ENCODE data around the gene C1QTNF12.

The C1QTNF12 gene

GRCh38 chr1:1228596-1229321, 17.8 kb downstream of the C1QTNF12 start:
- DNase-seq (ENCODE audit: low read depth in 3 of 3): no peak

DNA sequence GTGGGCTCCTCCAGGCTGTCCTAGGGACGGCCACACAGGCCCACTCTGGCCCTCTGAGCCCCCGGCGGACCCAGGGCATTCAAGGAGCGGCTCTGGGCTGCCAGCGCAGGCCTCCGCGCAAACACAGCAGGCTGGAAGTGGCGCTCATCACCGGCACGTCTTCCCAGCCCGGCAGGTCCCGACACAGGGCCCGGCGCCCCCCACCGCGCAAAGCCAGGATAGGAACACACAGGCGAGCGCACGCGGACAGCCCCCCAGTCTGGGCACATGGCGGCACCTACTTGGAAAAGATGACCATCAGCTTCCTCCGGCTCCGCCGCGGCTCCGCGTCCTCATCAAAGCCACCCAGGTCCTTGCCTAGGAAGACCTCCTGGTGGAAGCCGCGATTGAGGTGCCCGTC, 18.3 kb downstream of the C1QTNF12 start:
- no peak for DNase-seq (ENCODE audit: low read depth in 3 of 3)

DNA sequence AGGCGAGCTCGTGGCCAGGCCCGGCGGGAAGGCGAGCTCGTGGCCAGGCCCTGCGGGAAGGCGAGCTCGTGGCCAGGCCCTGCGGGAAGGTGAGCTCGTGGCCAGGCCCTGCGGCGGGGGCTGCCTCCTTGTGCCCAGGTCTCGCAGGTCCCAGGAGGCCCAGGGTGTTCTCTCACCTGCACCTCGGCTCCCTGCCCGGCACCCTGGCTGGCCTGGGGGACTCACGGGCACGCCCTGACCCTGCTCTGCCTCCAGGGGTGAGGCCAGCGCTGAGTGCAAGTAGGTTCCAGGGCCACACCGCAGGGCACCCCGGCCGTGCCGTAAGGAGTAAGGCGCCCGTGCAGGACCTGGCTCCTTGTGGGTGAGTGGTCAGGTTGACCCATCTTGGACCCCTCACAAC, 19.1 kb downstream of the C1QTNF12 start:
- no peak for DNase-seq (ENCODE audit: low read depth in 3 of 3)

GRCh38 chr1:1226566-1227362, 19.8 kb downstream of the C1QTNF12 start:
- no peak for DNase-seq (ENCODE audit: low read depth in 3 of 3)

DNA sequence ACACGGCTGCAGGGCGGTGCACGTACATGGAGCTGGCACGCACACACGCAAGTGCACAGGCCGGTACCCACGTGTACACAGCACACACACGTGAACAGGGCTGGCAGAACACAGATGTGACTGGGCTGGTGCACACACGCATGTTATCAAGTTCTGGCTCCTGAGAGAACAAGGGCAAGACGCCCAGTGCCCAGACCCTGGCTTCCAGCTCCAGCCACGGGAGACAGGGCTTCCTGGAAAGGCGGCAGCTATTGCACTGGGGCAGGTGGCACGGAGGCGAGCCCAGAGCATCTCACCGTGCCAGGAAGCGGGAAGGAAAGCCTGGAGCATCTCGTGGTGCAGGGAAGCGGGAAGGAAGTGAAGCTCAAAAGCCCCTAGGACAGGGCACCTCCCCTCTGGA, 20.6 kb downstream of the C1QTNF12 start:
- DNase-seq (ENCODE audit: low read depth in 3 of 3): no peak

- no peak for DNase-seq (ENCODE audit: low read depth in 3 of 3)
Observed at GRCh38 chr1:1225238-1225845, 21.2 kb downstream of the C1QTNF12 start.

GRCh38 chr1:1223891-1224290, 22.6 kb downstream of the C1QTNF12 start:
- DNase-seq (ENCODE audit: low read depth in 3 of 3): no peak

GRCh38 chr1:1223321-1223720, 23.2 kb downstream of the C1QTNF12 start:
- DNase-seq (ENCODE audit: low read depth in 3 of 3): no peak

DNA sequence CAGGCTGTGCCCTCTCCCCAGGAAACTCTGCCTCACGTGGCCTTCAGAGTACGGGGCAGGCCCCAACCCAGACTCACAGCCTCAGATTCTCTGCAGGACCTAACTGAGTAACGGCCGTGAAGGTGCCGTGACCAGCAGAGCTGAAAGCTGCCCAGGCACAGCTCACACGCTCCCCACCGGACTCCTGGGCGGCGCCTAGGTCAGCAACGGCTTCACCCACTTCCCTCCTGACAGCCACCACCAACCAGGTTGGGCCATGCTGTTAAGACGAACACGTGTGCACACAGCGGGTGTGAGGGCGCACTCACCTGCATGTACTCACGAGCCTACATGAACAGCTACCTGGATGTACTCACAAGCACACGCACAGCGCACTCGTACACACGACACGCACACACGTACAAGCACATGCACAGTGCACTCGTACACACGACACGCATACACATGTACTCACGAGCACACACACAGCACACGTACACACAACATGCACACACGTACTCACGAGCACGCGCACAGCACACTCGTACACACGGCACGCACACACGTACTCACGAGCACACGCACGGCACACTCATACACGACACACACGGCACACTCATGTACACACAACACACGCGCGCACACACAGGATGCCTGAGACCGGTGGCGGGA, 23.8 kb downstream of the C1QTNF12 start:
- DNase-seq (ENCODE audit: low read depth in 3 of 3): no peak

- DNase-seq (ENCODE audit: low read depth in 3 of 3): no peak
Observed at GRCh38 chr1:1221887-1222574, 24.5 kb downstream of the C1QTNF12 start.

DNA sequence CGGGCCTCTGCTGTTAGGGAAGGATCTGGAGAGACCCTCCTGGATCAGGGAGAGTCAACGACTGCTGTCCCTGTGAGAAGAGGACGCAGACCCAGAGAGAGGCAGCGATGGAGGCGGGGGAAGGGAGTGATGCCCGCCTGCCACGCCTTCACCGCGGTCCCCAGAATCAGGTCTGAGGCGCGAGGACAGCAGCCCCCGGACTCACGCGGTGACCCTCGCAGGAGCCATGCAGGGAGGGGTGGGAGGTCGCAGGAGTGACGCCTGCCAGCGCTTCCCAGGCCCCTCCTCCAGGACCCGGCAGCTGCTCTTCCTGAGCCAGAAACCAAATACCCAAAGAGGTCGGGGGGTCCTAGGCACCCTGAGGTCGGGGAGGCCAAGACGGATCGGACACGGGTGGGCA, 26.3 kb downstream of the C1QTNF12 start:
- DNase-seq (ENCODE audit: low read depth in 3 of 3): no peak

- peak in 1 of 3 donors; percentile 61 for DNase-seq (ENCODE audit: low read depth in 3 of 3)
Observed at GRCh38 chr1:1219341-1219740, 27.2 kb downstream of the C1QTNF12 start.

GRCh38 chr1:1218524-1219200, 27.9 kb downstream of the C1QTNF12 start:
- no peak for DNase-seq (ENCODE audit: low read depth in 3 of 3)

- no peak for DNase-seq (ENCODE audit: low read depth in 3 of 3)
Observed at GRCh38 chr1:1217621-1218523, 28.6 kb downstream of the C1QTNF12 start.

GRCh38 chr1:1216770-1217620, 29.5 kb downstream of the C1QTNF12 start:
- no peak for DNase-seq (ENCODE audit: low read depth in 3 of 3)

GRCh38 chr1:1215881-1216605, 30.5 kb downstream of the C1QTNF12 start:
- DNase-seq (ENCODE audit: low read depth in 3 of 3): no peak

DNA sequence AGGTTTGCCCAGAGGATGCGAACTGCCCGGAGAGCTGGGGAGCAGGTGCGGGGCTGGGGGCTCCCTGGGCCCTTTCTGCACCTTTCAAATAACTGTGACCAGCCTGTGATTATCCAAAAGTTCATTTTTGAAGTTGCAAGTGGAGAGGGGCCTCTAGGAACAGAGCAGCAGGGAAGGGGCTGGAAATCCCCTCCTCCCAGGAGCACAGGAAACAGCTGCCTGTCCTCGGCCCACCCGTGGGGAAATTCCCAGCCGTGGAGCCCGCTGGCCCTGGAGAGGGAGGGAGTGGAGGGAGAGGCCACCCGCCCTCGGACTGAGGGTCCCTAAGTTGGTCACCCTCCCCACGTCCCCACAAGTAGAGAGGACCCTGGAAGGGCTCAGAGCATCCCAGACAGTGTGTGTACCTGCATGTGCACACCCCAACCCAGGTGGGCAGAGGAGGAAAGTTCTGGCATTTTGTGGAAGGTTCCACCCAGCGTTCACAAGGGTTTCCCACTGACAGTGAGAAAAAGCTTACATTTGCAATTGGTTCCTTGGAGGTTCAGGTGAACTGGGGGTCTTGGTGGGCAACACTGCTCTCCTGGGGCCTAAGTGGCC, 31.3 kb downstream of the C1QTNF12 start:
- DNase-seq (ENCODE audit: low read depth in 3 of 3): no peak
